Cardiac fibroblast (primary cell): ENCODE measurements around the gene MAVS.

Source experiments
- DNase-seq, 2 donors: peaks; one replicate each; pipeline versions ENCODE4 v3.0.0 to v3.0.0-alpha.2; 2010; ENCODE audit warnings: low read depth in 2 of 2
- H3K4me3 ChIP-seq, 2 donors: replicated peaks in 1 of 2; 1 replicate in 1 of 2; 2 replicates in 1 of 2; pipeline ENCODE4 v1.5.1; 2011; ENCODE audit warnings: low read depth in 2 of 2, low read length in 2 of 2, mild to moderate bottlenecking in 2 of 2, moderate library complexity in 1 of 2
- TF ChIP-seq, protein P1 (sequence below): IDR thresholded peaks from one replicate; pipeline ENCODE4 v1.5.1; 2011; ENCODE audit warnings: low read depth, mild to moderate bottlenecking, low read length, inconsistent platforms

The MAVS gene

DNA sequence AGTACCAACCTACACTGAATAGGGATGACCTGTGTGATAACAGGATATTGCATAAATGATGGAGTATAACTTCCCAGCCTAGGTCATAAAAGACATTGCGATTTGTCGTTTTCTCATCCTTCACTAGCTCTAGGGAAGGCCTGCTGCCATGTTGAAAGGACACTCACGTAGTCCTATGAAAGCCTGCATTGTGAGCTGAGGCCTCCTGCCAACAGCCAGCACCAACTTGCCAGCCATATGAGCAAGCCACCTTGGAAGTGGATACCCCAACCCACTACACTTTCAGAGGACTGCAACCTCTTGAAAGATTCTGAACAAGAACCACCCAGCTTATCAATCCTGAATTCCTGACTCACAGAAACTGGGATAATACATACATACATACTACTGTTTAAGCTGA is 39.1 kb downstream of the MAVS start:
- no peak overlapping the region for H3K4me3 ChIP-seq
- no peak for DNase-seq
- TF ChIP-seq, protein P1, sequence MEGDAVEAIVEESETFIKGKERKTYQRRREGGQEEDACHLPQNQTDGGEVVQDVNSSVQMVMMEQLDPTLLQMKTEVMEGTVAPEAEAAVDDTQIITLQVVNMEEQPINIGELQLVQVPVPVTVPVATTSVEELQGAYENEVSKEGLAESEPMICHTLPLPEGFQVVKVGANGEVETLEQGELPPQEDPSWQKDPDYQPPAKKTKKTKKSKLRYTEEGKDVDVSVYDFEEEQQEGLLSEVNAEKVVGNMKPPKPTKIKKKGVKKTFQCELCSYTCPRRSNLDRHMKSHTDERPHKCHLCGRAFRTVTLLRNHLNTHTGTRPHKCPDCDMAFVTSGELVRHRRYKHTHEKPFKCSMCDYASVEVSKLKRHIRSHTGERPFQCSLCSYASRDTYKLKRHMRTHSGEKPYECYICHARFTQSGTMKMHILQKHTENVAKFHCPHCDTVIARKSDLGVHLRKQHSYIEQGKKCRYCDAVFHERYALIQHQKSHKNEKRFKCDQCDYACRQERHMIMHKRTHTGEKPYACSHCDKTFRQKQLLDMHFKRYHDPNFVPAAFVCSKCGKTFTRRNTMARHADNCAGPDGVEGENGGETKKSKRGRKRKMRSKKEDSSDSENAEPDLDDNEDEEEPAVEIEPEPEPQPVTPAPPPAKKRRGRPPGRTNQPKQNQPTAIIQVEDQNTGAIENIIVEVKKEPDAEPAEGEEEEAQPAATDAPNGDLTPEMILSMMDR = no peak

GRCh38 chr20:3887876-3888620 is 41.4 kb downstream of the MAVS start:
- peak in 1 of 2 donors; percentile 47 for DNase-seq
- TF ChIP-seq, protein P1 = no peak
- peak overlapping the region; percentile 90 to 99 for H3K4me3 ChIP-seq

GRCh38 chr20:3888622-3889488 is 42.2 kb downstream of the MAVS start, which contains the start of gene PANK2:
PANK2 (plus strand) TSS chr20:3889387.
- DNase-seq = peak; percentile 99 to 100
- TF ChIP-seq, protein P1 = peak; percentile 67
- H3K4me3 ChIP-seq = peak within 1 kb of the TSS; percentile 90 to 99

DNA sequence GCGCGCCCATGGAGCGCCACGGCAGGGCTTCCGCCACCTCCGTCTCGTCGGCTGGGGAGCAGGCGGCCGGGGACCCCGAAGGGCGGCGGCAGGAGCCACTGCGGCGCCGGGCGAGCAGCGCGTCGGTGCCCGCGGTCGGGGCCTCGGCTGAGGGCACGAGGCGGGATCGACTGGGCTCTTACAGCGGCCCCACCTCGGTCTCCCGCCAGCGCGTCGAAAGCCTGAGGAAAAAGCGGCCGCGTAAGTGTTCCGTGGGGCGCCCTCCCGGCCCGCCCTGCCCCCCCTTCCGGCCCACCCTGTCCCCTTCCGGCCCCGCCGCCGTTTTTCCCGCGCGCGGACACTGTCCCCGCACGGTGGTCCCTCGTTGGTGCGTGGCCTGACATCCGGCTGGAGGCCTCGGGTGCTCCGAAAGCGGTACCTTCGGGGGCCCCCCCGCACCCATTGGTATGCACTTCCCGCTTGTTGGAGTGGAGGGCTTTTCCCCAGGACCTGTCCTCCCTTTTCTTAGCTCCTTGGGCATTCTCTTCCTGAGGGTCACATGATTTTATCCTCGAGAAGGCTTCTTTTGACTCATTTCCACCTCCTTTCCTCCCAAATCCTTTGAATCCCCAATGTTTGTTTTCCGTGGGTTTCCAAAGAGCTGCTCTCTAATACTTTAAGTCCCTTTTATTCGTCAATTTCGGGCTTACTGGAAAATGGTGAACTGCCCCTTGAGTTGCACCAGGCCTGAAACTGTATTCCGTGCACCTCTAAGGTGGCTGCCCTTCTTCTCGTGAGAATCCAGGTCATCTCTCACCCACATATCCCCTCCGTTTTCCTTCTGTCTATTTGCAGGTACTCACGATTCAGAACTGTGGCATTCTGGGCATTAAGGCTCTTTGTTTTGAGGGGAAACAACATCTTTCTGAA is 43.1 kb downstream of the MAVS start:
- TF ChIP-seq, protein P1 = no peak
- H3K4me3 ChIP-seq = peak overlapping the region; percentile 90 to 99
- DNase-seq = no peak

DNA sequence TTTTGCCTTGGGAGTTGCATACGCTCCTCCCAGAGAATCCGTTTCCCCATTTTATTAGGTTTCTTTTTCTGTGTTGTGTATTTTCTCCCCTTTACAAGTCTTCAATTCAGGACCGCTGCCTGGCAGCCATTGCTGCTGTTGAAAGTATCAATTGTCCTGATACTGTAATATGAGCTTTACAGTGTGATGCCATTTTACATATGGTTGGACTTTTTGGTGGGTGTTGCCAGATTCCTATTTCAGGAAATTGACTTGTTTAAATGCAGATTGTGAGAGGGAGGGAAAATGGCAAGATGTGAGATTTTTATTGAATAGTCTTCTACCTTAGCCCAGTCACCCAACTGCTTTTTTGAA is 43.7 kb downstream of the MAVS start:
- peak overlapping the region; percentile 90 to 99 for H3K4me3 ChIP-seq
- DNase-seq = peak in 1 of 2 donors; percentile 37

More for the DNA sequence above, 43.7 kb downstream of the MAVS start:
- TF ChIP-seq, protein P1 = no peak
